ENCODE data around the gene SCT.

SCT gene

GRCh38 chr11:620935-621814, 5.8 kb downstream of the SCT start:
- no peak for DNase-seq

DNA sequence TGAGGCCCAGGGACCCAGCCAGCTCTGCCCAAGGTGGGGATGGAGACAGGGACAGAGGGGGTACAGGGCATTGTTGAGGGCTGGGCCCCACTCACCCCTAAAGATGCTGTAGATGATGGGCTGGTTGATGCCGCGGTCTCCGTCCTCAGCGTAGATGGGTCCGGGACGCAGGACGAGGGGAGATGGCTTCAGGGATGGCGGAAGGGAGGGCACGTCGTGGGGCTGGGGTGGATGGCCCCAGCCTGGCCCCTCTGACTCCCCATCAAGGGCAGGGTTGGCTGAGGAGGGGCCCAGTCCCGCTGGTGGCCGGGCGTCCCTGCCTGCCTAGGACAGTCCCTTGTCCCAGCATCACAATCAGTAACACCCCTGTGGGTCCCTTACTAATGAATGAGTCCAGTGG, 6.8 kb downstream of the SCT start:
- DNase-seq: no peak

DNA sequence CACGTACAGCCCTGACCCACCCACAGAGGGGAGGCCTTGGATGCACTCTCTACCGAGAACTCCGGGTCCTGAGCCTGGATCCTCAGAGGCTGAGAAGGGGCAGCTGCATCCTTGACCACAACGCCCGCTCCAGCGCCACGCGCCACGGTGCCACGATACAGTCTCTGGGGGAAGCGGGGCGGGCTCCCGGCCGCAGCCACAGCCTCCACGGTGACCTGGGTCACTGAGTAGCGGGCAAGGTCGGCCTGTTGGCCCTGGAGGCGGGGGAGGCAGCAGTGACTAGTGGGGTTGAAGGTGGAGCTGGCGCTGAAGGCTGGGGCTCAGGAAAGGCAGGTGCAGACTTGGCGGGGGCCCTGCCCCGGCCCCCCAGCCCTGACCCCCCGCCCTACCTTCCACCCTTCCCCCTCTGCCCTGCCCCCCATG, 7.3 kb downstream of the SCT start:
- DNase-seq: no peak

DNA sequence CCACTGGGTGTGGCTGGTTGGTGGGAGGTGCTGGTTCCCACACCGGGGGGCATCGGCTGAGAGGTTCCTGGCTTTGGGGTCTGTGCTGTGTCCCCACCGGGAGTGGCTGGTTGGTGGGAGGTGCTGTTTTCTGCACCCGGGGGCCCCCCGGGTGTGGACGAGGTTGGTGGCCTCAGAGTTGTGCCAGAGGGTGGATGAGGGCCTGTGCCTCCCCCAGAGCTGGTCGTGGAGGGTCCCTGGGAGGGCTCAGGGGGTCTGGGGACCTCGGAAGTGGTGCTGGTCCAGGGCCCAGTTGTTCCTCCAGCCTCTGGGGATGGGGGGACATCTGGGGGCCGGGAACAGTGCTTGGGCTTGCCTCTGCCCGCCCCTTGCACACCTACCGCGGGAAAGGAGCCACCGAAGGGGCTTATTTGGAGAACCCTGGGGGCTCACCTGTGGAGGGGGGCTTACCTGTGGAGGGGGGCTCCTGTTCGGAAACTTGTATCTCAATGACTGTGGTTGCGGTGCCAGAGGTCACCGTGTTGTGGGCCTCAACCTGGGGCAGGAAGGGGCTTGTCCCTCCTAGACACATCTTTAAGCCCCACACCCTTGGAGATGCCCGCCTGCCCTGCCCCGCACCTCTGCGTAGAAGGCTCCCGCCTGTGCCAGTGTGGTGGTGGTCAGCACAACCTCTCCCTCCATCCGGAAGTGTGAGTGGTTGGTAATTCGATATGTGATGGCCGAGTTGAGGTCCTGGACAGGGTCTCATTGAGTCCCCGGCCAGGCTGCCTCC, 7.9 kb downstream of the SCT start:
- DNase-seq: no peak

DNA sequence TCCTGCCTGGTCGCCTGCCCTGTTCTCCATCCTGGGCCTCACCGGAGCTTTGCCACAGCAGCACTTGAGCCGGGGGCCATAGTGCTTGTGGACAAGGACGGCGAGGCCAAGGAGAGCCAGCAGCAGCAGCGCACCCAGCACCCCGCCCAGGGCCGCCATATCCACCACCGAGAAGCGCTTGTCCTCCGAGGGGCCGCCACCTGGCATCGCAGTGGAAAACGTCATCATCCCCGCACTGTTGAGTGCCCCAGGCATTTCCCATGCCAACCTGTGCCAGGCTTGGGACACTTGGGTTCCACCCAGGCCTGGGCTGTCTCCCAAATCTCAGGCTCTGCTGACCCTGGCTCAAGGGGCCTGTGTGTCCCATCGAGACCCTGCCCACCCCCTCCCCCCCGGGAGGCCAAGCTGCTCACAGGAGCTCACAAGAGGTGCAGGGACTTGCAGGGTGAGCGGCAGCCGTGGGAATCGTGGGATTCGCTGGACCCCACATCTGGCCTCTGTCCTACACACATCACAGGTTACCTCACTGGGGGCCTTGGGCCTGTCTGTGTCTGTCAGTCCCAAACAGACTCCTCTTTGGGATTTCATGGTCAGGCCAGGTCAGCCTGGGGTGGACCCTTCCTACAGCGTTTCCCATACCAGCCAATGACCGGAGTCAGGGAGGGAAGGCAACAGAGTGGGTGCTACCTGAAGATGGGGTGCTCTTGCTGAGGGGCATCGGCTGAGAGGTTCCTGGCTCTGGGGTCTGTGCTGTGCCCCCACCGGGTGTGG, 8.9 kb downstream of the SCT start:
- DNase-seq: no peak

DNA sequence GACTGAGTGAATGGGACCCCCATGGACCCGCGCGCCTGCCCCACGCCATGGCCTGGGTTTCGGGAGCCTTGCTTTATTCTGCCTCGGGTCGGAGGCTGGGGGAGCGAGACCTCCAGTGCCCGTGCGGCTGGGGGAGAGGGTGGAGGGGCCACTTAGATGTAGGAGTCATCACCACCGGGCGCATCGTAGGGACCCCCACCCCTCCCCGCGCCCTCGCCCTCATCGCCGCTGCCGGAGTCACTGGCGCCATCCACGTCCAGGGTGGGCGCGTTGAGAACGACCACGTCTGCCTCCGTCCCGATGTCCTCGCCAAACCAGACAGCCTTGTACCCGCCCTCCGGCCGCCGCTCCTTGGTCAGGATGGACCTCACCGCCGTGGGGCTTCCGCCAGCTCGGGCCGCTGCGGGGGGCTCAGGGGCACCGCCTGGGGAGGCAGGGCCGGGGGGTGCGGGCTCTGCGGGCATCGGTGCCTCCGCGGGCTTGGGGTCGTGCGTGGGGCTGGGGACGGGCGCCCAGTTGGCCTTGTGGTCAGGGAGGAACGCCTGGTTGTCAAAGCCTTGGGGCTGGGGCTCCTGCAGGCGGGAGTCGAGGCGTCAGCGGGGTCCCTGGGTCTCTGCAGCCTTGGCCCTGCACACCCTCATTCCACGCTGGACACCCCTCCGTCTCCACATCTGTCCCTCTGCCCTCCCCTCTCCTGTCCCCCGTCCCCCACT, 9.6 kb downstream of the SCT start:
- no peak for DNase-seq

- DNase-seq: no peak
These were observed 10.4 kb downstream of the SCT start for GRCh38 chr11:616320-617198.

GRCh38 chr11:615504-616319, 11.3 kb downstream of the SCT start, which contains the start of gene IRF7:
Gene IRF7 (minus strand): TSS chr11:615950. CDS start chr11:615364, 586 bp downstream.
- peak; percentile 87 to 92 for DNase-seq

- DNase-seq: no peak
These were observed 12.1 kb downstream of the SCT start for GRCh38 chr11:614623-615503.

DNA sequence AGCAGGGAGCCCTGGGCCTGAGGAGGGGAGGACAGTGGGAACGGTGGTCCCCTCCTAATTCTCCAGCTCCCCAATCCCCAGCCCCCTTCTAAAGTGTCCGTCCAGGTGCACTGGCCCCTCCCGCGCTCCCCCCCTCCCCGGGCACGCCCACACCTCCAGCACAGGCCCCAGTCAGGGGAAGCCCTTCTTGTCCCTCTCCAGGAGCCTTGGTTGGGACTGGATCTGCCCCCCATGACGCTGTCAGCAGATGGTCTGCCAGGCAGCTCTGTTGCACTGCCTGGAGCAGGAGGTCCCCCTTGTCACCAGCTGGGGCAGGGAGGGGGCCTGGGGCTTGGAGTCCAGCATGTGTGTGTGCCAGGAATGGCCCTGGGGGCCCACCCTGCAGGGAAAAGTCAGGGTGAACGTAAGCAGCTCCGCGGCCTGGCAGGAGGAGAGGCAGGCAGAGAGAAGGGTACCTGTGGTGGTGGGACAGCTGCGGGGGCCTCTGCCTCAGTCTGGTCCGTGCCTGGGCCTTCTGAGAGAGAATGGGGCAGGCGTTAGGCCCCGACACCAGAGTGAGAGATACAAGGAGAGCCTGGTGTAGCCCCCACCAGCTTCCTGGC, 12.9 kb downstream of the SCT start:
- DNase-seq: peak in 1 of 2 donors; percentile 12

- peak; percentile 77 to 87 for DNase-seq
These were observed 13.5 kb downstream of the SCT start for GRCh38 chr11:613369-613968.

- DNase-seq: no peak
These were observed 14.1 kb downstream of the SCT start for GRCh38 chr11:612961-613300.

DNA sequence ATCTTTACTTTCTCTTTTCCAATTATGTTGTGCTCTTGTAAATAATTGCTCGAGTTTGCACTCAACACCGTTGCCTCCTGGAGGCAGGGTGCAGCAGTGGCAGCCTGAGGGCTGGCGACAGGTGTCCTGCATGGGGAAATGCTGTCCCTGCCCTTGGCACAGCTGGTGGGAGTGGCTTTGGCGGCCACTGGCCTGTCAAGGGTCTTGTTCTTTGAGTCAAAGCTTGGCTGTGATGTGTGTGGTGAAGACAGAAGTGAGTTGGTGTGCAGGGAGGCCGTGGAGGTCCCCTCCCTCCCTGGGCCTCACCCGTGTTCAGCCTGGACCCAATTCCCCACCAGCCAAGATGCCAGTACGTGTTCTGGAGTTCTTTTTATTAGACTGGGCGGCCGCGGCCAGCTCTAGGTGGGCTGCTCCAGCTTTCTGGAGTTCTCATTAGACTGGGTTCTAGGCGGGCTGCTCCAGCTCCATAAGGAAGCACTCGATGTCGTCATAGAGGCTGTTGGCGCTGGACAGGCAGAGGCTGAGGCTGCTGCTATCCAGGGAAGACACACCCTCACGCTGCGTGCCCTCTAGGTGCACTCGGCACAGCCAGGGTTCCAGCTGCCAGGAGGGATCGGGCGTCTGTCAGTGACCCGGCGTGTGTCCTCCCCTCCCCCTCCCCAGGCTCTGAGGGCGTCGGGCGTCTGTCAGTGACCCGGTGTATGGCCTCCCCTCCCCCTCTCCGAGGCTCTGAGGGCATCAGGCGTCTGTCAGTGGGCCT, 14.6 kb downstream of the SCT start:
- DNase-seq: peak in 1 of 2 donors; percentile 27

- no peak for DNase-seq
These were observed 15.7 kb downstream of the SCT start for GRCh38 chr11:611001-611996.

GRCh38 chr11:610146-610801, 16.7 kb downstream of the SCT start:
- no peak for DNase-seq

DNA sequence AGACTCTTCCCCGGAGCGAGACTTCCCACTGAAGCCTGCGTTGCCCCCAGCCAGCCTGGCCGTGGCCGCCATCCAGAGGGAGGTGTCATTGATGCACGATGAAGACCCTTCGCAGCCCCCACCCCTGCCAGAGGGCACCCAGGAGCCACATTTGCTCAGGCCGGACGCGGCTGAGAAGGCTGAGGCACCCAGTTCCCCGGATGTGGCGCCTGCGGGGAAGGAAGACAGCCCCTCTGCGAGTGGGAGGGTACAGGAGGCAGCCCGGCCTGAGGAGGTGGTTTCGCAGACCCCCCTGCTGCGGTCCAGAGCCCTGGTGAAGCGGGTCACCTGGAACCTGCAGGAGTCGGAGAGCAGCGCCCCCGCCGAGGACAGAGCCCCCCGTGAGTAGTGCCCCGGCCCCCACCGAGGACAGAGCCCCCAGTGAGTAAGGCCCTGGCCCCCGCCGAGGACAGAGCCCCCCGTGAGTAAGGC, 17.6 kb downstream of the SCT start:
- DNase-seq: no peak
